ENCODE measurements around the gene ZBTB20. TPM values are rescaled to one million over a fixed set of nuclear protein-coding genes. Genes with fewer than 3 reads are reported as not detected.

Gene ZBTB20
- total and polyA plus RNA-seq, 7 donors: under 0.01 to 113 (median 58.6) TPM

GRCh38 chr3:114714237-114714636 lies 432.9 kb downstream of the ZBTB20 start:
- no peaks in the 10 kb centered on the region for H3K9me3 ChIP-seq
- TF ChIP-seq POLR2AphosphoS5 (IDR thresholded peaks at IDR 0.05) (no peak), POLR2A (IDR thresholded peaks at IDR 0.05) (no peak), CTCF (IDR thresholded peaks at IDR 0.05) (no peak), EP300 (IDR thresholded peaks at IDR 0.05) (no peak)
- WGBS, 2 donors: 36 to 74% methylated on average over 2 of the region's 2 CpGs
- H3K36me3 ChIP-seq: no peaks in the 10 kb centered on the region
- no peaks in the 10 kb centered on the region for H3K27me3 ChIP-seq
- H3K4me3 ChIP-seq: no peak overlapping the region
- peaks cover 0 to 8% (median 0%) of the 10 kb centered on the region in 4 donors for H3K4me1 ChIP-seq
- H3K27ac ChIP-seq: no peak overlapping the region
- intact Hi-C loops (cut with DNase I): no loop called here
- DNase-seq: no peak

GRCh38 chr3:114712728-114713492 lies 434.2 kb downstream of the ZBTB20 start:
- TF ChIP-seq CTCF (IDR thresholded peaks at IDR 0.05) (no peak), EP300 (IDR thresholded peaks at IDR 0.05) (no peak), POLR2AphosphoS5 (IDR thresholded peaks at IDR 0.05) (no peak), POLR2A (IDR thresholded peaks at IDR 0.05) (no peak)

GRCh38 chr3:114711321-114711886 lies 435.7 kb downstream of the ZBTB20 start:
- WGBS, 2 donors: 61 to 62% methylated on average over 2 of the region's 2 CpGs
- TF ChIP-seq POLR2A (IDR thresholded peaks at IDR 0.05): no peak
- no peak for TF ChIP-seq CTCF (IDR thresholded peaks at IDR 0.05)
- no peak for TF ChIP-seq EP300 (IDR thresholded peaks at IDR 0.05)
- no peak for TF ChIP-seq POLR2AphosphoS5 (IDR thresholded peaks at IDR 0.05)
- no peak for DNase-seq
- intact Hi-C loops (cut with DNase I): no loop called here
- no peak overlapping the region for H3K4me3 ChIP-seq
- peaks cover 0 to 8% (median 0%) of the 10 kb centered on the region in 4 donors for H3K4me1 ChIP-seq
- no peak overlapping the region for H3K27ac ChIP-seq
- no peaks in the 10 kb centered on the region for H3K36me3 ChIP-seq
- H3K27me3 ChIP-seq: no peaks in the 10 kb centered on the region
- H3K9me3 ChIP-seq: no peaks in the 10 kb centered on the region

More at GRCh38 chr3:114712728-114713492, 434.2 kb downstream of the ZBTB20 start:
- H3K36me3 ChIP-seq: no peaks in the 10 kb centered on the region
- intact Hi-C loops (cut with DNase I): no loop called here
- no peak overlapping the region for H3K4me3 ChIP-seq
- peaks cover 0 to 8% (median 0%) of the 10 kb centered on the region in 4 donors for H3K4me1 ChIP-seq
- H3K27me3 ChIP-seq: no peaks in the 10 kb centered on the region
- WGBS, 2 donors: 96 to 98% methylated on average over 9 of the region's 9 CpGs
- DNase-seq: no peak
- no peaks in the 10 kb centered on the region for H3K9me3 ChIP-seq
- no peak overlapping the region for H3K27ac ChIP-seq

DNA sequence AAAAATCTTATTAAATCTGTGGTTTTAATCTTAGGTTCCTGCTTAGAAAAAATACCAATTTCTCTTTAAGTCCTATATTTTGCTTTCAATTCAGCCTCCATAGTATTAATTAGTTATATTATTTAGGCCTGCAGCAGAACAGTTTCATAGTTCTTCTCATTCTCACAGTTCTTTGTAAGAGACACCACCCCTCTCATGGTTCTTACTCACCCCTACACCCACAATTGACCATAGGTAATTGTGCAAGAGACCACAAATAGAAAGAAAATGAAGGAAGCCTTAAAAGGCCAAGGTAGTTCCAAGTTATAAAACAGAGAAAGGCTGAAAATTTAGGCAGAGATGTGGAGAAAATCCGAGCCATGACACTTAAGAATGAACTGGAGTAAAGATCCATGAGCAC lies 438.0 kb downstream of the ZBTB20 start:
- H3K27ac ChIP-seq: no peak overlapping the region
- no peak for TF ChIP-seq EP300 (IDR thresholded peaks at IDR 0.05)
- TF ChIP-seq POLR2AphosphoS5 (IDR thresholded peaks at IDR 0.05): no peak
- H3K4me3 ChIP-seq: no peak overlapping the region
- peaks cover 0 to 4% (median under 1%) of the 10 kb centered on the region in 4 donors for H3K4me1 ChIP-seq
- DNase-seq: no peak
- H3K9me3 ChIP-seq: no peaks in the 10 kb centered on the region
- WGBS, 2 donors: 94 to 95% methylated on average over 1 of the region's 1 CpG
- intact Hi-C loops (cut with DNase I): no loop called here
- H3K27me3 ChIP-seq: no peaks in the 10 kb centered on the region
- no peaks in the 10 kb centered on the region for H3K36me3 ChIP-seq

DNA sequence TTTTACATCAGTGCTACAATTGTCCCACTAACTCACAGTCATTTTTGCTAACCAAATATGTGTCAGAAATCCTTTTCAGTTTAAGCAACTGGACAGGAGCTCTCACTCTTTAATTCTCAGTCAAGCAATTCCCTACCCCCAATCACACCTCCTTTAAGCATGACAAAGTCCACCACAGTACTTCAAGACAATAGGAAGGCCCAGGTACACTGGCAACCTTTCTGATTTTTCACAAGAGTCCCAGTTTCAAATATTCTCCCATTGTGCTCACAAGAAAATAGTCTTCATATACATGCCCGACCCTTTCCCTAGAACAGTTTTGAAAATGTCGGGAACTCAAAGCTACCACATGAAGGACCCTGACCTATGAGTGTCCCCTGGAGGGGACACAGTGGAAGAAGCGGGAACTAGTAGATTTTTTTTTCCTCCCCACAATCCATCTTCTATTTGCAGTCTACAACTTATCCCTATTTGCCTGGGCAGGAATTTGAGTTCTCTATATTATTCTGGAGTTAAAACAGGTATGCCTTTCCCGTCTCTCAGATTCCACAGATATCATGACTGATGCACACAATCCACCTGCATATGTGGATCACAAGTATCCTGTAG lies 439.7 kb downstream of the ZBTB20 start:
- H3K4me3 ChIP-seq: no peak overlapping the region
- no peak overlapping the region for H3K27ac ChIP-seq
- H3K36me3 ChIP-seq: no peaks in the 10 kb centered on the region
- no peaks in the 10 kb centered on the region for H3K27me3 ChIP-seq
- DNase-seq: no peak
- peaks cover 0 to 4% (median 0%) of the 10 kb centered on the region in 4 donors for H3K4me1 ChIP-seq
- TF ChIP-seq CTCF (IDR thresholded peaks at IDR 0.05) (no peak), POLR2A (IDR thresholded peaks at IDR 0.05) (no peak), POLR2AphosphoS5 (IDR thresholded peaks at IDR 0.05) (no peak), EP300 (IDR thresholded peaks at IDR 0.05) (no peak)
- intact Hi-C loops (cut with DNase I): no loop called here
- WGBS, 2 donors: 93 to 95% methylated on average over 4 of the region's 4 CpGs
- H3K9me3 ChIP-seq: no peaks in the 10 kb centered on the region
